Esophagus squamous epithelium (tissue), 4 donors: ENCODE data around the gene SFRP4.

Experiments
- POLR2A ChIP-seq, 4 donors: fragments of 450-650 bp; IDR thresholded peaks; one replicate each; pipeline ENCODE4 v1.6.1; 2017; ENCODE audit warnings: antibody characterized with exemption in 4 of 4, mild to moderate bottlenecking in 4 of 4, moderate library complexity in 3 of 4
- TF ChIP-seq, protein P1 (sequence below), 6 experiments: fragments of 450-650 bp in 4 of 6; fragments of 200-600 bp in 2 of 6; sonication (generic) in 2 of 6; IDR thresholded peaks; one replicate each; pipeline ENCODE4 v1.5.1; 2016 to 2019; ENCODE audit warnings: antibody characterized with exemption in 6 of 6, mild to moderate bottlenecking in 4 of 6, moderate library complexity in 4 of 6

GRCh38 chr7:37923996-37924395 lies 7.4 kb upstream of the SFRP4 start:
- TF ChIP-seq, protein P1, sequence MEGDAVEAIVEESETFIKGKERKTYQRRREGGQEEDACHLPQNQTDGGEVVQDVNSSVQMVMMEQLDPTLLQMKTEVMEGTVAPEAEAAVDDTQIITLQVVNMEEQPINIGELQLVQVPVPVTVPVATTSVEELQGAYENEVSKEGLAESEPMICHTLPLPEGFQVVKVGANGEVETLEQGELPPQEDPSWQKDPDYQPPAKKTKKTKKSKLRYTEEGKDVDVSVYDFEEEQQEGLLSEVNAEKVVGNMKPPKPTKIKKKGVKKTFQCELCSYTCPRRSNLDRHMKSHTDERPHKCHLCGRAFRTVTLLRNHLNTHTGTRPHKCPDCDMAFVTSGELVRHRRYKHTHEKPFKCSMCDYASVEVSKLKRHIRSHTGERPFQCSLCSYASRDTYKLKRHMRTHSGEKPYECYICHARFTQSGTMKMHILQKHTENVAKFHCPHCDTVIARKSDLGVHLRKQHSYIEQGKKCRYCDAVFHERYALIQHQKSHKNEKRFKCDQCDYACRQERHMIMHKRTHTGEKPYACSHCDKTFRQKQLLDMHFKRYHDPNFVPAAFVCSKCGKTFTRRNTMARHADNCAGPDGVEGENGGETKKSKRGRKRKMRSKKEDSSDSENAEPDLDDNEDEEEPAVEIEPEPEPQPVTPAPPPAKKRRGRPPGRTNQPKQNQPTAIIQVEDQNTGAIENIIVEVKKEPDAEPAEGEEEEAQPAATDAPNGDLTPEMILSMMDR (IDR thresholded peaks at IDR 0.05): no peak
- TF ChIP-seq POLR2A (IDR thresholded peaks at IDR 0.05): no peak
